ENCODE measurements around the gene FIGLA. TPM values are rescaled to one million over a fixed set of nuclear protein-coding genes. Genes with fewer than 3 reads are reported as not detected.
"Not testable (repeated sequence)": the region's sequence is repeated elsewhere in the genome, so short reads cannot be mapped to it uniquely, and the experiment has no call there.

FIGLA gene
- total RNA-seq, 2 experiments from 2014 or later = not detected

- CTCF ChIA-PET = no interaction called here
- H3K4me1 Mint-ChIP-seq (ENCODE audit: low read depth) = peaks cover 9% of the 10 kb centered on the region
Measured at GRCh38 chr2:70751881-70752280, 38.6 kb downstream of the FIGLA start.

GRCh38 chr2:70750320-70750719, 40.1 kb downstream of the FIGLA start:
- peaks cover 3% of the 10 kb centered on the region for H3K36me3 Mint-ChIP-seq (ENCODE audit: low read depth)
- peaks cover 8% of the 10 kb centered on the region for H3K9me3 Mint-ChIP-seq
- CTCF ChIA-PET = interaction anchor here (1.0 kb wide), 1 partner anchor 216 kb away, joined by 4 read pairs; no protein-coding TSS in a partner anchor
- no peak for DNase-seq
- peaks cover 9% of the 10 kb centered on the region for H3K4me1 Mint-ChIP-seq (ENCODE audit: low read depth)
- H3K27me3 Mint-ChIP-seq (ENCODE audit: low read depth) = no peaks in the 10 kb centered on the region
- no peak overlapping the region for H3K27ac Mint-ChIP-seq
- intact Hi-C loops (cut with micrococcal nuclease) = no loop called here
- no peak overlapping the region for H3K4me3 Mint-ChIP-seq

More at GRCh38 chr2:70751881-70752280, 38.6 kb downstream of the FIGLA start:
- H3K9me3 Mint-ChIP-seq = peaks cover 8% of the 10 kb centered on the region
- intact Hi-C loops (cut with micrococcal nuclease) = no loop called here
- H3K27ac Mint-ChIP-seq = no peak overlapping the region
- peaks cover 3% of the 10 kb centered on the region for H3K36me3 Mint-ChIP-seq (ENCODE audit: low read depth)
- H3K4me3 Mint-ChIP-seq = no peak overlapping the region
- no peak for DNase-seq
- peaks cover 2% of the 10 kb centered on the region for H3K27me3 Mint-ChIP-seq (ENCODE audit: low read depth)

GRCh38 chr2:70748002-70748784, 42.2 kb downstream of the FIGLA start:
- H3K36me3 Mint-ChIP-seq (ENCODE audit: low read depth) = peaks cover 3% of the 10 kb centered on the region
- intact Hi-C loops (cut with micrococcal nuclease) = no loop called here
- no peak for DNase-seq
- H3K27ac Mint-ChIP-seq = no peak overlapping the region
- peaks cover 8% of the 10 kb centered on the region for H3K9me3 Mint-ChIP-seq
- no peaks in the 10 kb centered on the region for H3K27me3 Mint-ChIP-seq (ENCODE audit: low read depth)
- peaks cover 9% of the 10 kb centered on the region for H3K4me1 Mint-ChIP-seq (ENCODE audit: low read depth)
- H3K4me3 Mint-ChIP-seq = no peak overlapping the region
- CTCF ChIA-PET = interaction anchor here (0.6 to 1.0 kb wide), 2 partner anchors 20 to 199 kb away, joined by 3 to 4 read pairs; no protein-coding TSS in a partner anchor

- intact Hi-C loops (cut with micrococcal nuclease) = no loop called here
- DNase-seq = no peak
- CTCF ChIA-PET = interaction anchor here (1.0 kb wide), 1 partner anchor 21 kb away, joined by 3 read pairs; no protein-coding TSS in a partner anchor
- Mint-ChIP-seq H3K4me1 (ENCODE audit: low read depth) (peaks cover 9% of the 10 kb centered on the region), H3K27me3 (ENCODE audit: low read depth) (no peaks in the 10 kb centered on the region), H3K4me3 (no peak overlapping the region), H3K36me3 (ENCODE audit: low read depth) (peaks cover 3% of the 10 kb centered on the region), H3K9me3 (peaks cover 8% of the 10 kb centered on the region), H3K27ac (peak overlapping the region; percentile 1)
Measured at GRCh38 chr2:70747284-70747683, 43.2 kb downstream of the FIGLA start.

- no peaks in the 10 kb centered on the region for H3K27me3 Mint-ChIP-seq (ENCODE audit: low read depth)
- DNase-seq = no peak
- H3K27ac Mint-ChIP-seq = no peak overlapping the region
- intact Hi-C loops (cut with micrococcal nuclease) = no loop called here
- CTCF ChIA-PET = interaction anchor here (0.5 to 0.9 kb wide), 2 partner anchors 129 to 171 kb away, joined by 3 read pairs; no protein-coding TSS in a partner anchor
- H3K4me3 Mint-ChIP-seq = no peak overlapping the region
- peaks cover 3% of the 10 kb centered on the region for H3K36me3 Mint-ChIP-seq (ENCODE audit: low read depth)
- H3K4me1 Mint-ChIP-seq (ENCODE audit: low read depth) = peaks cover 9% of the 10 kb centered on the region
- H3K9me3 Mint-ChIP-seq = peaks cover 8% of the 10 kb centered on the region
Measured at GRCh38 chr2:70746094-70746974, 44.1 kb downstream of the FIGLA start.

- H3K4me3 Mint-ChIP-seq = no peak overlapping the region
- intact Hi-C loops (cut with micrococcal nuclease) = no loop called here
Measured at GRCh38 chr2:70745276-70745825, 45.1 kb downstream of the FIGLA start.

GRCh38 chr2:70744397-70744796, 46.0 kb downstream of the FIGLA start:
- Mint-ChIP-seq H3K27me3 (ENCODE audit: low read depth) (no peaks in the 10 kb centered on the region), H3K9me3 (peaks cover 11% of the 10 kb centered on the region), H3K4me3 (no peak overlapping the region), H3K36me3 (ENCODE audit: low read depth) (peaks cover 10% of the 10 kb centered on the region), H3K27ac (no peak overlapping the region), H3K4me1 (ENCODE audit: low read depth) (peaks cover 6% of the 10 kb centered on the region)
- CTCF ChIA-PET = no interaction called here
- intact Hi-C loops (cut with micrococcal nuclease) = no loop called here
- DNase-seq = no peak

More at GRCh38 chr2:70745276-70745825, 45.1 kb downstream of the FIGLA start:
- Mint-ChIP-seq H3K4me1 (ENCODE audit: low read depth) (peaks cover 9% of the 10 kb centered on the region), H3K27ac (no peak overlapping the region), H3K36me3 (ENCODE audit: low read depth) (peaks cover 7% of the 10 kb centered on the region), H3K27me3 (ENCODE audit: low read depth) (no peaks in the 10 kb centered on the region), H3K9me3 (peaks cover 8% of the 10 kb centered on the region)
- CTCF ChIA-PET = interaction anchor here (0.9 kb wide), 1 partner anchor 128 kb away, joined by 3 read pairs; no protein-coding TSS in a partner anchor
- no peak for DNase-seq

GRCh38 chr2:70743677-70744076, 46.8 kb downstream of the FIGLA start:
- no peak for DNase-seq
- intact Hi-C loops (cut with micrococcal nuclease) = no loop called here
- no peak overlapping the region for H3K27ac Mint-ChIP-seq
- CTCF ChIA-PET = no interaction called here
- peaks cover 11% of the 10 kb centered on the region for H3K36me3 Mint-ChIP-seq (ENCODE audit: low read depth)
- H3K4me1 Mint-ChIP-seq (ENCODE audit: low read depth) = peaks cover 6% of the 10 kb centered on the region
- no peak overlapping the region for H3K4me3 Mint-ChIP-seq
- no peaks in the 10 kb centered on the region for H3K27me3 Mint-ChIP-seq (ENCODE audit: low read depth)
- peaks cover 10% of the 10 kb centered on the region for H3K9me3 Mint-ChIP-seq

GRCh38 chr2:70743068-70743467, 47.4 kb downstream of the FIGLA start:
- Mint-ChIP-seq H3K4me3 (no peak overlapping the region), H3K36me3 (ENCODE audit: low read depth) (peaks cover 11% of the 10 kb centered on the region), H3K4me1 (ENCODE audit: low read depth) (peaks cover 3% of the 10 kb centered on the region), H3K27ac (no peak overlapping the region), H3K27me3 (ENCODE audit: low read depth) (no peaks in the 10 kb centered on the region), H3K9me3 (peaks cover 10% of the 10 kb centered on the region)
- CTCF ChIA-PET = no interaction called here
- intact Hi-C loops (cut with micrococcal nuclease) = no loop called here
- no peak for DNase-seq

GRCh38 chr2:70739492-70739891, 51.0 kb downstream of the FIGLA start:
- intact Hi-C loops (cut with micrococcal nuclease); H3K27ac Mint-ChIP-seq; H3K4me3 Mint-ChIP-seq; H3K4me1 Mint-ChIP-seq (ENCODE audit: low read depth); H3K36me3 Mint-ChIP-seq (ENCODE audit: low read depth); H3K27me3 Mint-ChIP-seq (ENCODE audit: low read depth); DNase-seq; H3K9me3 Mint-ChIP-seq: not testable (repeated sequence)
- CTCF ChIA-PET = interaction anchor here (1.0 kb wide), 1 partner anchor 54 kb away, joined by 3 read pairs; no protein-coding TSS in a partner anchor

- Mint-ChIP-seq H3K27me3 (ENCODE audit: low read depth) (no peaks in the 10 kb centered on the region), H3K4me1 (ENCODE audit: low read depth) (peaks cover 11% of the 10 kb centered on the region), H3K36me3 (ENCODE audit: low read depth) (peaks cover 8% of the 10 kb centered on the region), H3K27ac (no peak overlapping the region), H3K9me3 (peaks cover 5% of the 10 kb centered on the region), H3K4me3 (no peak overlapping the region)
- intact Hi-C loops (cut with micrococcal nuclease) = no loop called here
- DNase-seq = no peak
- CTCF ChIA-PET = no interaction called here
Measured at GRCh38 chr2:70738159-70738558, 52.3 kb downstream of the FIGLA start.

- CTCF ChIA-PET = no interaction called here
- Mint-ChIP-seq H3K36me3 (ENCODE audit: low read depth) (peaks cover 4% of the 10 kb centered on the region), H3K4me1 (ENCODE audit: low read depth) (peaks cover 11% of the 10 kb centered on the region), H3K9me3 (peaks cover 5% of the 10 kb centered on the region), H3K27ac (no peak overlapping the region), H3K27me3 (ENCODE audit: low read depth) (no peaks in the 10 kb centered on the region), H3K4me3 (no peak overlapping the region)
- DNase-seq = no peak
- intact Hi-C loops (cut with micrococcal nuclease) = loop anchor here (1.0 kb wide), 1 partner anchor 31 kb away; no protein-coding TSS in a partner anchor
Measured at GRCh38 chr2:70735071-70735470, 55.4 kb downstream of the FIGLA start.

All from activated naive CD4-positive, alpha-beta T cell treated with anti-CD3 and anti-CD28 coated beads for 36 hours (primary cell).